HG03039 (cell line): ENCODE measurements around the gene KIAA1671.

Experiments used
- ATAC-seq: cut with Tn5 transposase; IDR thresholded peaks from one replicate; pipeline ENCODE4 v1.9.1; 2021; ENCODE audit warnings: mild to moderate bottlenecking, moderate library complexity; ENCODE audit not compliant: unreplicated experiment

The KIAA1671 gene

DNA sequence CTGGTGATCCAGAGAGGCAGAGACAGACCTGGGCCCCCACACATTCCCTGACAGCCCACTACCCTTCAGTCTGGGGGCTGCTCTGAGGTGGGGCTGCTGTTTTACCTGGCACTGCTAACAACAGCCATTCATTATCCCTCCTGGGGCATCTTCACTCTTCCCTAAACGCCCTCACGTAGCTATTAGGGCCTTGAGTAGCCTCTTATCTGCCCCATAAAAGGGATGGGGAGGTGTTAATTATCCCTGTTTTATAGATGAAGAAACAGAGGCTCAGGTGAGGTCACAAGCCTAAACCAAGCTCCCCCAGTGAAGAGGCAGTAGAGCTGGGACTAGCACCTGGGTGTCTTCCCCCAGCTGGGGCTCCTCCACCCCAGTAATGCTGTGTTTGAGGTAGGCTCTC lies 79.5 kb downstream of the KIAA1671 start:
- no peak for ATAC-seq

DNA sequence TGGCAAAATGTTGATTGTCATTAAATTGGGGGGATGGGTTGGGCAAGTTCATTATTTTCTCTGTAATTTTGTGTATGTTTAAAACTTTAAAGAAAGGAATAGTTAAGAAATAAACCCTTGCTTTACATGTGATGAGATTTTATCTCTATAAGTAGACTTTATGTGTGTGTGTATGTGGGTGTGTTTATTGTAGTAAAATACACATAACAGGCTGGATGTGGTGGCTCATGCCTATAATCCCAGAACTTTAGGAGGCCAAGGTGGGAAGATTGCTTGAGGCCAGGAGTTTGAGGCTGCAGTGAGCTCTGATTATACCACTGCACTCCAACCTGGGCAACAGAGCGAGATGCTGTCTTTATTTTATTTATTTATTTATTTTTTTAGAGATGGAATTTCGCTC lies 83.2 kb downstream of the KIAA1671 start:
- ATAC-seq = no peak

DNA sequence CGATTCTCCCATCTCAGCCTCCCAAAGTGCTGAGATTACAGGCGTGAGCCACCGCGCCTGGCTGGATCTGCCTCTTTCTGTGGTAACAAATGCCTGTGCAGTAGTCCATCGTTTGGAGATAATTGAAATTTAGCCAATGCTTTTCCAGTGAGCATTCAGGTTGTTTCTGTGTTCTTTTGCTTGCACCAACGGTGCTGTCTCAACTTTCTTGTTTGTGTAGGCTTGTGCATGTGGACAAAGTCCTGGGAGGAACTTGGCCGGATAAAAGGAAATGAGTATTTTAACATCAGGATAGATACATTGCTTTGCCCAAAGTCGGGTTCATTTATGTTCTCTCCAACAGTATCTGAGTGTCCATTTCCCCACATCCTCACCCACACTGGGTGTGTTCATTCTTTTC lies 85.7 kb downstream of the KIAA1671 start:
- no peak for ATAC-seq

DNA sequence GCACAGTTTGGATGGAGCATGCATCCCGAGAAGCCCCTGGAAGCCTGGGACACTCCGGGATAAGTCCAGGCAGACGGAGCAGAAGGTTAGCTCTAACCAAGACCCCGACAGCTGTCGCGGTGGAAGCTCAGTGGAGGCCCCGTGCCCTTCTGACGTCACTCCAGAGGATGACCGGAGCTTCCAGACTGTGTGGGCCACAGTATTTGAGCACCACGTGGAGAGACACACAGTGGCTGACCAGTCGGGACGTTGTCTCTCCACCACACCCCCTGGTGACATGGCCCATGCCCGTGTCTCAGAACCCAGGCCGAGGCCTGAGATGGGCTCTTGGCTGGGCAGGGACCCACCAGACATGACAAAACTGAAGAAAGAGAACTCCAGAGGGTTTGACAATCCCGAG lies 86.3 kb downstream of the KIAA1671 start:
- ATAC-seq = no peak

DNA sequence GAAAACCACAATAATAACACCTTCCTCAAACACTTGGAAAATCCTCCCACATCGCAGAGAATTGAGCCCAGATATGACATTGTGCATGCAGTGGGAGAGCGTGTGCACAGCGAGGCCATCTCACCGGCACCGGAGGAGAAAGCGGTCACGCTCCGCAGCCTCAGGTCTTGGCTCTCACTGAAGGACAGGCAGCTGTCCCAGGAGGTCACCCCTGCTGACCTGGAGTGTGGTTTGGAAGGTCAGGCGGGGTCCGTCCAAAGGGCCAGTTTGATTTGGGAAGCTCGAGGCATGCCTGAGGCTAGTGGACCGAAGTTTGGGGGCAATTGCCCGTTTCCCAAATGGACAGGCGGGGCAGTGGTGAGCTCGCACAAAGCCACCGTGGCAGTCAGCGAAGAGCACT lies 86.7 kb downstream of the KIAA1671 start:
- ATAC-seq = no peak

DNA sequence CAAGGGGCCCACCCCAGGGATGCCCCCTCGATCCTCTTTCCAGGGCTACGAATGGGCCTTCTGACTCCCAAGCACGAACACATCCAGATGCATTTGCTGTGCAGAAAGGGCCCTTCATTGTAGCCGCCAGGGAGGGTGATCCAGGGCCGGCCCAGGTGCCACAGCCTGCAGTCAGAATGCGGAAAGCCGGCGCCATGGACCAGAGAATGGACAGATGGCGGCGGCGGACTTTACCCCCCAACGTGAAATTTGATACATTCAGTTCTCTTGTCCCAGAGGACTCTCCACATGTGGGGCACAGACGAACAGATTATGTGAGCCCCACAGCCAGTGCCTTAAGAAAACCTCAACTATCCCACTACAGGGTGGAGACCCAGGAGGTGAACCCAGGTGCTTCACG lies 87.2 kb downstream of the KIAA1671 start:
- no peak for ATAC-seq

DNA sequence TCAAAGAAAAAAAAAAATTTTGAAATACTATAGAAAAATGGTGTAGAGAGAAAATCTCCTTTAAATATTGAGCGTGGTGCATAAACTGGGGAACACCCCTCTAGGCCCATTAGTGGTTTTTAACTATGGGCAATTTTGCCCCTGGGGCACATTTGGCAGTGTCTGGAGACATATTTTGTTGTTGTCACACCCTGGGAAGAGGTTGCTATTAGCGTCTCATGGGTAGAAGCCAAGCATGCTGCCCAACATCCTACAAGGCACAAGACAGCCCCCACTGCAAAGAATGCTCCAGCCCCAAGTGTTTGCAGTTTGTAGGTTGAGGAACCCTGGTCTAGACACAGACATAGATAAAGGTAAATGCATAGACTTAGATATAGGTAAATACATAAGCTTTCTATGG lies 92.6 kb downstream of the KIAA1671 start:
- ATAC-seq = no peak

DNA sequence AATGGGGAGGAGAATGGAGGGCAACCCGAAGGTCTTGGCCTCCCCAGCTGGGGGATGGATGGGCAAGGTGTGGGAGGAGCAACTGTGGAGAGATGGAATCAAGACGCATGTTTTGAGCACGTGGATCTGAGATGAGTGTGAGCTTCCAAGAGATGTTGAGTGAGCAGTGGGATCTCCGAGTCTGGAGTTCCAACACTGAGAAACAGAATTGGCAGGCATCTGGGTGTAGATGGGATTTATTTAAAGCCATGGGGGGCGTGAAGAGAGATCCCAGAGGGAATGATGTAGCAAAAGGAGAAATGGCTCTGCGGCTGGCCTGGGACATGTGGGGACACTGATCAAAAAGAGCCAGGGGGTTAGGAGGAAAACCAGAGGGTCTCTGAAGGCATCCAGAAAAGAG lies 95.6 kb downstream of the KIAA1671 start:
- ATAC-seq = no peak

DNA sequence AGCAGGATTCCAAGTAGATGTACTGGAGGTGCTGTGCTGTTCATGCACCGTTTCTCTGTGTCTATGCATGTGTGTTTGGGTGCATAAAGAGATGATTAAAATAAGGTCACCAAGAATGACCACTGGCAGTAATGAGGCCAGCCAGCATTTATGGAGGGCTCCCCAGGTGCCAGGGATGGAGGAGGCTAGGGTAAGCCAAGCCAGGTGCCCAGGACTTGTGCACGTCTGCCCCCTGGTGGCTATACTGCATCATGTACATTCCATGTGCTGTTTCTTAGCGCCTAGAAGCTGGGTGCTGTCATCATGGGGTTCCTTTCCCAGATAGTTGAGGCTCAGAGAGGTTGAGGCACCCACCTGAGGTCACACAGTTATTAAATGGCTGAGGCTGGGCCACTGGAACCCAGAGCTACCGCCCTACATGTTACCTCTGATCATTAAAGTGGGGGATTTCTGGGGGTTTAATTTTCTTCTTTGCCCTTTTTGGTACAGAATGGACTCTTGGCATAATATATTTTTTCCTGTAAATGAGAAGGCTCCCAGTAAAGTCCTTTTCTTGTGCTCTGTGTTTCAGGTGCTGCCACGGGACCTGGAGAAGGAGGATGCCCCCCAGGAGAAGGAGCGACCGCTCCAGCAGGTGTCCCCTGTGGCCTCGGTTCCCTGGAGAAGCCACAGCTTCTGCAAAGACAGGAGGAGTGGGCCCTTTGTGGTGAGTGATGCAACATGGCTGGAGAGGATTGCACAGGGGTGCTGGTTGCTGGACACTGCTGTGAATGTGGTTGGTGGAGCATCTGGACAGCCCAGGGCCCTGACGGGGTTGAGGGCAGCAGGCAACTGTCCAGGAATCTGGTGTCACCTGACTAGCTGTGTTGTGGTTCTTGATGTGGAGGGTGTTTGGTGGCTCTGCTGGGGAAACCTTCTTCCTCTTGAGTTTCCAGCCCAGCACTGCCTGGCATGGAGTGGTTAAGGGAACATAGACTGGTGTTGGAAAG lies 96.4 kb downstream of the KIAA1671 start:
- ATAC-seq = no peak

DNA sequence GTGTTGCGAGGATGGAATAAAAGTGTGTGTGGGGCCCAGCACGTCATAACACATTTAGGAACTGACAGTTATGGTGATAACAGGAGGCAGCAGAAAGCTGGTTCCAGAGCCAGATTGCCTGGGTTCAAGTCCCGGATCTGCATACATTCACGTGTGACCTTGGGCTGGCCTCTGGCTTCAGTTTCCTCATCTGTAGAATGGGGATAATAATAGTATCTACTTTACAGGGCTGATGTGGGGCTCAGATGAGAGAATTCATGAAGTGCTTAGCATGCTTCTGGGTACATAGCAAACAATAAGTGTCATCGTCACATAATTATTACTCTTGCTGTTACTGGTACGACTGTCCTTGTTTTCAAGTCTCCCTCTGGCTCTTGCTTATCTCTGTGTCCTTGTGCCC lies 97.3 kb downstream of the KIAA1671 start:
- ATAC-seq = no peak

DNA sequence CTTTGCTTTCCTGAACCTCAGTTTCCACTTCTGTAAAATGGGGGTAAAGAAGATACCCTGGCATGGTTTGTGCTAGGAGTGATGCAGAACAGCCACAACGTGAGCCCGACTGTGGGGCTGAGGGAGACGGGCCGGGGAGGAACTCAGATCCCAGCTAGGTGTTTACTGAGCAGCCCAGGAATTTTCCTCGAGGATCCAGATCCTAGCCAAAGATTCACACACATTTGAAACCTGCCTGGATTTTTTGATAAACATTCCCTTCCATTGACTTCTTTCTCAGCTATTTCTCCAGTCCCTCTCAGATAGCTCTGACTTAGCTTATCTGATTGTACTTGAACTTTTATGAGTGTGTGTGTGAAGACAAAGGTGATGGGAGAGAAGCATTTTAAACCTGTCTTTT lies 98.0 kb downstream of the KIAA1671 start:
- ATAC-seq = no peak

DNA sequence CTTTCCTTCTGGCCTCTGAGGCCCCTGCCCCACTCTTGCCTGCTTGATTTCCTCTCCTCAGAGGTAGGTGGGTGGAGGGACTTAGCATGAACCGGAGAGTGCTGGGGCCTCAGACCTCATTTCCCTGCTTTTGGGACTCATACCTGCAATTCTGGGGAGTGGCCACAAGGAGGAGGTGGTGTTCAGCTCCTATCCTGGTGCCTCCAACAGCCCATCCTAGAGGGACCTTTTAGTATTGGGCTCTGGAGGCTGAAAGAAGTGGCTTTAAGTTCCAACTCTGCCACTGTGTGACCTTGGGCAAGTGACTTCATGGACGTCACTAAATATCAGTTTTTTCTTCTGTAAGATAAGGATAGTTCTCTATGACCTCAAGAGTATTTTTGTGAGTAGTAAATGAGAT lies 98.6 kb downstream of the KIAA1671 start:
- ATAC-seq = no peak

DNA sequence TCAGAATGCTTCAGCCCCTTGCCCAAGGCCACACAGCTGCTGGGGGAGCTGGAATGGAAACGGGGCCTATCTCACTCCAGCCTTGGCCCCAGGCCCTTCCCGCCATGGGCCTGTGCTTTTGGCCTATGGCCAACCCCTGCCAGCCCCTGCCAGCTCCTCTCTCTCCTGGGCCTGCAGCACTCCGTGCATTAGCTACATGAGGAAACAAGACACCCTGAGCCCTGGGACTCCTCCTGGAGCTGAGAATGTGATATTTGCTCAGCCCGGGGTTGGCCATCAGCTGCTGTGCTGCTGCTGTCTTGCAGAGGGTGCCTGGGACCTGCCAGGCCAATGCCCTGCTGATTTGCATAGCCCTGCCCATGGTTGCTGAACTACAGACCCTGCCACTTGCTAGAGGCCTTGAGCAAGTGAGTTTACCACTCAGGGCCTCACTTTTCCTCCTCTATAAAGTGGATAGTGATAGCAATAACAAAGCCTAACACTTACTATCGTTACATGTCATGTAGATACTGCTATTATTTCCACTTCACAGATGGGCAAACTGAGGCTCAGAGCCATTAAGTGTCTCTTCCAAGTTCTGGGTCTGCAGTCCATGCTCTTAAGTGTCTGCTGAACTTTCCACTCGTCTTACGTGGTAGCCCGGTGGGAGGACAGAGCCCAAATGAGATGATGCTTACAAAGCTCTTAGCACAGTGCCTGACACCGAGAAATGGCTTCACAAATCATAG lies 99.6 kb downstream of the KIAA1671 start:
- ATAC-seq = no peak

DNA sequence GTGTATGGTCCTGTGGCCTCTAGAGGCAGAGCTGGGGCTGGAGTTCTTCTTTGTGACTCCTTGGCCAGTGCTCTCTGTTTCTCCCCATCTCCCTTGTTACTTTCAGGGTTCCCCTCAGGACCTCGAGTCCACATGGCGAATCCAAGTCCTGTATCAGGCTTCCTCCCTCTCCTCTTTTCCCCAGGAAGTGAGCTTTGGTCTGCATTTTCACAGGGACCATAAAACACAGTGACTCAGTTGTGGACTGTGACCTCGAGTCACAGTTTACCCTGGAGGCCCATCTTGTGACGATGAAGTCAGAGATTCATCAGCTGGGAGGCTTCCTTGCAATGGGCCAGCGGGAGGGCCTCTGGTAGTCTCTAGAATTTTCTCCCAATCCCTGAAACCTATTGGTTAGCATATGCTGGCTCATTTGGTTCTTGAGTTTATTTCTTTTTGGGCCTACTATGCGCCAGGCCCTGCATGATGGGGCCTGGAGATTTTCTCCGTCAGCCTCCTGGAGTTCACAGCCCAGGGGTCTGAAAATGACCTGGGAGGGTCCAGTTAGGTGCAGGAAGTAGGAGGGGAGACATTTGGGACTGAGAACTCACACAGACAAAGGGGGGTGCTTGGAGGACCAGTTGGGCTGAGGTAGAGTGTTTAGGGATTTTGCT lies 100.8 kb downstream of the KIAA1671 start:
- ATAC-seq = no peak

DNA sequence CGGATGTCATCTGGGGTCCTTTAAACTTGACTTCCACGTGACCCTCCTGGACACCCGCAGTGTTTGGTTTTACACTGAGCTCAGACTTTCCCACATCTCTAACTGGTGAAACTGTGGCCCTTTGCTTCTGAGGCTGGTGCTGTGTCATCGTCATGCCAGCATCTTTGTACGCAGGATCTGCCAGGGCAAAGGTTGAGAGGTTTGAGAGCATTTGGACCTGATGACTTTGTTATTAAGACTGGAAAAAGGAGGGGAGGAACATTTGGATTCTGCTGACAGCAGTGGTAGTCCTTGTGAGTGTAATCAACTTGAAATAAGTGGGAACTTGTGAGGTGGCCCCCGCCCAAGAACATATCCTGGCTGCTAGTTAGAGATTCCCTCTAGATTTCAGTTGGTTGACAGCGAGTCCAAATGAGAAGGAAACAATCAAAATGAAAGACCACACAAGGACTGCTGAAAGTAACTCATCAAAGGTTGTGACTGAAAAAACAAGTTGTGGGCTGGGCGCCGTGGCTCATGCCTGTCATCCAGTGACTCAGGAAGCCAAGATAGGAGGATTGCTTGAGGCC lies 102.5 kb downstream of the KIAA1671 start:
- ATAC-seq = no peak

DNA sequence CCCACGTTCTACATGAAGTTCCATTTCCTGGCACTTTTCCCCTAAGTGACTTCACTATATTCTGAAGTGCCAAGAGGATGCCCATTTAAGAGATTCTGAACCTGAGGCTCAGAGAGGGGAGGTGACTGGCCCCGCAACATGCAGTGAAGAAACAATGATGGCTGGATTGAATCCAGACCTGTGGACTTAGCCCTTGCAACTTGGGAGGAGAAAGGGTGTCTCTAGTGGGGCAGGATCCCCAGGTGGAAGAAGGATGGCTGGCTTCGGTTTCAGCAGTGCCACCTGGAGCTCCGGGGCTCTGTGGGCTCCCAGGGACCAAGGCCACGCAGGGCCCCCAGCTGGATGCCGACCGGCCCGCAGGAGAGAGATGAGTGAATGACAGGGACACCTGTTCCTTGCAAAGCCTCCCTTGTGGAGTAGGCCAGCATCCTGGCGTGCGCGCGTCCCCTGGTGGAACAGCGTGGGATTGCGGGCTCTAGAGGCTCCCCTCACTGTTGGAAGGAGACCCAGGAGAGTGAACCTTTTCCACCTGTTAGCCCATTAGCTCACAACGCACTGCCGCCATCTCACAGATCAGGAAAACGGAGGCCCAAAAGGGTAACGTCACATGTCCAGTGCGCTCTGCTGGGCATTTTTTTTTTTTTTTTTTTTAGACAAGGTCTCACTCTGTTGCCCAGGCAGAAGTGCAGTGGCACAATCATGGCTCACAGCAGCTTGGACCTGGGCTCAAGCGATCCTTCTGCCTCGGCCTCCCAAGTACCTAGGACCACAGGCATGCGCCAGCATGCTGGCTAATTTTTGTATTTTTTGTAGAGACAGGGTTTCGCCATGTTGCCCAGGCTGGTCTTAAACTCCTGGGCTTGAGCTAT lies 104.7 kb downstream of the KIAA1671 start:
- ATAC-seq = no peak

DNA sequence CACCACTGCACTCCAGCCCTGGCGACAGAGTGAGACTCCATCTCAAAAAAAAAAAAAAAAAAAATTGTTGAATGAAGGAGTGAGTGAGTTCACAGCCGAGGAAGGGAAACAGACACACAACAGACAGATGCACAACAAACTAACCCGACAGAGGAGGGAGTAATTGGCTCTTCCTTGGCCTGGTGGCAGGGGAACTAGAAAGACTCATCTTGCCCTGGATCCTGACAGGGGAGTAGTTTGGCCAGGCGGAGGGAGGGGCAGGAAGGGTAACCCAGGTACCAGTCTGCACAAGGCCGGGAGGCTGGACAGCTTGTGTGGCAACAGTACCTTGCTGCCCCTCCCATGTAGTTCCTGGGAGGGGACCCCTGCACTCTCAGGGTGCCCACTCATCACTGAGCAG lies 106.9 kb downstream of the KIAA1671 start:
- ATAC-seq = no peak

DNA sequence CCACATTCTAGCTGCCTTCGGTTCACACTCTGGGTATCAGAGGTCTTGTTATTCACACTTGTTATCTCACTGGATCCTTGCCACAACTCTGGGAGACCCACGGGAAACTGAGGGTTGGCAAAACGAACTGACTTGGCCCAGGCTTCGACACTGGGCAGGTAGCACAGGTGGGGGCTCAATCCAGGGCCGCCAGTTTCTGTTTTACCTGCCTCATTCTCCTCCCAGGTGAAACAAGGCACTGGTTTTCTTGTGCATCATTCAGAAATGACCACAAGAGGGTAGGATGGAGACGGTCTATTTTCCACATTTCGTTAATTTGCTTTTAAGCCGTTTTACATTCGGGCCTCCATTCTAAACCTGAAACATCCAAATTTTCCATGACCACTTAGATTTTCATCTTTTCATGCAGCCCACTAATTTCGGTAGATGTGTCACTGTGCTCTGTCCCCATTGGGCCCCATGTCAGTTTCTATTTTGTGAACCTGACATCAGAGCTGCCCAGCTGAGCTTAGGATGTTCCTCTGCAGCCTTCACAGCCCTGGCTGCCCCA lies 108.1 kb downstream of the KIAA1671 start:
- ATAC-seq = no peak

DNA sequence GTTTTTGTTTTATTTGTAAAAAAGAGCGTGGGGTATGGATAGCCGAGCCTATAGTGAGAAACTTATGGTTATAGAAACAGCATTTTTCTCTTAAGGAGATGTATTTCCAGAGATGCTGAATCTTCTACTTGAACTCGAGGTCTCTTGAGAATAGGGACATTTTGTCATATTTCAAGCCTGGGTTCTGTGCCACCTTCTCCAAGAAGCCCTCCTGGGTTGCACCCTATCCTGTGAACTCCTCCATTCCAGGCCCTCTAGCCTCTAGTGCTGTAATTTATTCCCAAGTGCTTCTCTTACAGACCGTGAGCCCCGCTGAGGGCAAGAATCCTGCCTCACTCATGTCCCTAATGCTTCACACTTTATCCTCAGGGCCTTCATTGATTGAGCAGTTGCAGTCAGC lies 108.6 kb downstream of the KIAA1671 start:
- no peak for ATAC-seq
